Neuronal stem cell (in vitro differentiated cells): ENCODE data around the gene DBX1.

Experiments used
- DNase-seq: peaks from one replicate; pipeline ENCODE4 v3.0.0-alpha.2; 2013; ENCODE audit warnings: low spot score
- H2AFZ ChIP-seq: one replicate; pipeline ENCODE4 v1.6.1; 2013; ENCODE audit warnings: mild to moderate bottlenecking, low read length, inconsistent platforms
- H2AK5ac ChIP-seq: 2 replicates; pipeline ENCODE4 v1.6.1; 2013; ENCODE audit warnings: low read depth, mild to moderate bottlenecking, inconsistent platforms, low read length, moderate library complexity, mixed read lengths
- H2BK120ac ChIP-seq: 2 replicates; pipeline ENCODE4 v1.6.1; 2013; ENCODE audit warnings: low read depth, mild to moderate bottlenecking, inconsistent platforms, low read length, moderate library complexity, mixed read lengths
- H2BK12ac ChIP-seq: one replicate; pipeline ENCODE4 v1.6.1; 2013; ENCODE audit warnings: low read length, inconsistent platforms
- H2BK15ac ChIP-seq: 2 replicates; pipeline ENCODE4 v1.6.1; 2013; ENCODE audit warnings: mild to moderate bottlenecking, low read length, inconsistent platforms, mixed read lengths
- H2BK5ac ChIP-seq: one replicate; pipeline ENCODE4 v1.6.1; 2013; ENCODE audit warnings: inconsistent platforms, mild to moderate bottlenecking, low read length, moderate library complexity
- H3K14ac ChIP-seq: one replicate; pipeline ENCODE4 v1.6.1; 2013; ENCODE audit warnings: low read length, inconsistent platforms
- H3K18ac ChIP-seq: 2 replicates; pipeline ENCODE4 v1.6.1; 2013; ENCODE audit warnings: low read length, inconsistent platforms
- H3K23ac ChIP-seq: 2 replicates; pipeline ENCODE4 v1.6.1; 2013; ENCODE audit warnings: low read depth, mild to moderate bottlenecking, mixed read lengths, low read length, inconsistent platforms; ENCODE audit not compliant: poor library complexity
- H3K27ac ChIP-seq: replicated peaks from 3 replicates; pipeline ENCODE4 v1.5.1; 2013; ENCODE audit warnings: low read length, inconsistent platforms
- H3K27me3 ChIP-seq, 3 experiments: 2 replicates each; pipeline ENCODE4 v1.6.1; 2013; ENCODE audit warnings: low read length in 3 of 3, mild to moderate bottlenecking in 2 of 3, inconsistent platforms in 1 of 3, low read depth in 1 of 3, mixed read lengths in 1 of 3, moderate library complexity in 1 of 3; ENCODE audit not compliant: control insufficient read depth in 3 of 3, insufficient read depth in 3 of 3
- H3K36me3 ChIP-seq, 2 donors: replicated peaks in 1 of 2; 2 replicates each; pipeline ENCODE4 v1.6.1; 2013; ENCODE audit warnings: low read length in 2 of 2; ENCODE audit not compliant: control insufficient read depth in 2 of 2, insufficient read depth in 2 of 2
- H3K4ac ChIP-seq: 2 replicates; pipeline ENCODE4 v1.6.1; 2013; ENCODE audit warnings: inconsistent platforms, mild to moderate bottlenecking, low read length, moderate library complexity
- H3K4me1 ChIP-seq, 2 donors: 1 replicate in 1 of 2; 2 replicates in 1 of 2; pipeline ENCODE4 v1.6.1; 2013; ENCODE audit warnings: low read length in 2 of 2, low read depth in 1 of 2; ENCODE audit not compliant: control insufficient read depth in 2 of 2, insufficient read depth in 1 of 2
- H3K4me2 ChIP-seq: one replicate; pipeline ENCODE4 v1.6.1; 2013; ENCODE audit warnings: mild to moderate bottlenecking, low read length, inconsistent platforms; ENCODE audit not compliant: insufficient read depth, poor library complexity, severe bottlenecking
- H3K4me3 ChIP-seq, 2 donors: 2 replicates each; pipeline ENCODE4 v1.5.1; 2013; ENCODE audit warnings: low read length in 2 of 2, mild to moderate bottlenecking in 2 of 2, inconsistent platforms in 1 of 2, moderate library complexity in 1 of 2
- H3K79me1 ChIP-seq: one replicate; pipeline ENCODE4 v1.6.1; 2013; ENCODE audit warnings: low read depth, mild to moderate bottlenecking, inconsistent platforms, low read length, moderate library complexity
- H3K9ac ChIP-seq: one replicate; pipeline ENCODE4 v1.6.1; 2013; ENCODE audit warnings: mild to moderate bottlenecking, low read depth, low read length, inconsistent platforms; ENCODE audit not compliant: poor library complexity
- H3K9me3 ChIP-seq, 2 donors: replicated peaks in 1 of 2; 2 replicates each; pipeline versions ENCODE3 to v1.6.1; 2013; ENCODE audit warnings: low read length in 2 of 2, mild to moderate bottlenecking in 2 of 2, inconsistent platforms in 1 of 2, low read depth in 1 of 2, mixed read lengths in 1 of 2, moderate library complexity in 1 of 2; ENCODE audit not compliant: control insufficient read depth in 2 of 2, insufficient read depth in 1 of 2
- H4K8ac ChIP-seq: one replicate; pipeline ENCODE4 v1.6.1; 2013; ENCODE audit warnings: low read depth, mild to moderate bottlenecking, inconsistent platforms, low read length, moderate library complexity
- H4K91ac ChIP-seq: one replicate; pipeline ENCODE4 v1.6.1; 2013; ENCODE audit warnings: low read length, low read depth, mild to moderate bottlenecking, inconsistent platforms; ENCODE audit not compliant: poor library complexity
- WGBS, 2 donors: extraction: QIAGEN DNeasy Blood & Tissue Kit; methylation state at CpG; one replicate each; pipeline ENCODE4 v1.1.7; 2013; ENCODE audit warnings: missing lambda C conversion rate in 2 of 2, mixed read lengths in 1 of 2; ENCODE audit not compliant: insufficient read length in 2 of 2, insufficient replicate concordance in 1 of 2; ENCODE audit errors: extremely low coverage in 2 of 2; 5-methylcytosine and 5-hydroxymethylcytosine counted together

DBX1 gene

GRCh38 chr11:20161230-20161918 is 1.1 kb upstream of the DBX1 start:
- Histone ChIP-seq H3K14ac (no peak overlapping the region), H2BK12ac (no peak overlapping the region), H2BK15ac (no peak overlapping the region), H3K9me3 (no peaks in the 10 kb centered on the region), H3K18ac (peak overlapping the region; percentile 41), H3K27me3 (peaks cover 17 to 99% (median 44%) of the 10 kb centered on the region in 3 experiments), H3K23ac (no peak overlapping the region), H3K4me3 (peak overlapping the region in 1 of 2 donors; percentile 2), H4K91ac (no peak overlapping the region), H3K36me3 (no peaks in the 10 kb centered on the region), H3K9ac (no peak overlapping the region), H2BK120ac (no peak overlapping the region), H3K27ac (no peak overlapping the region), H4K8ac (no peak overlapping the region), H2AFZ (no peak overlapping the region), H3K79me1 (no peaks in the 10 kb centered on the region), H2AK5ac (no peak overlapping the region), H3K4ac (no peak overlapping the region), H3K4me2 (peak overlapping the region; percentile 29), H3K4me1 (peaks cover 10 to 42% of the 10 kb centered on the region in 2 donors), H2BK5ac (no peak overlapping the region)
- DNase-seq, result no peak
- no CpG with 5 or more reads among the region's 29 CpGs for WGBS, 2 donors

- H3K4me2 ChIP-seq, result peak overlapping the region; percentile 42
- H3K4me1 ChIP-seq, result peaks cover 10 to 36% of the 10 kb centered on the region in 2 donors
- H3K23ac ChIP-seq, result peak overlapping the region; percentile 29
- peaks cover 17 to 100% (median 42%) of the 10 kb centered on the region in 3 experiments for H3K27me3 ChIP-seq
- no peaks in the 10 kb centered on the region for H3K36me3 ChIP-seq
- peak overlapping the region; percentile 68 for H3K18ac ChIP-seq
- H2AFZ ChIP-seq, result no peak overlapping the region
- H3K4me3 ChIP-seq, result peak overlapping the region in 1 of 2 donors; percentile 9
- H3K79me1 ChIP-seq, result no peaks in the 10 kb centered on the region
- H3K4ac ChIP-seq, result no peak overlapping the region
- H4K8ac ChIP-seq, result no peak overlapping the region
- no peak overlapping the region for H3K14ac ChIP-seq
- WGBS, 2 donors, result no CpG with 5 or more reads among the region's 65 CpGs
- H3K27ac ChIP-seq, result no peak overlapping the region
- no peak overlapping the region for H2AK5ac ChIP-seq
- no peak for DNase-seq
- no peak overlapping the region for H3K9ac ChIP-seq
- no peaks in the 10 kb centered on the region for H3K9me3 ChIP-seq
- no peak overlapping the region for H2BK5ac ChIP-seq
- H2BK120ac ChIP-seq, result peak overlapping the region; percentile 61
- H2BK12ac ChIP-seq, result no peak overlapping the region
- no peak overlapping the region for H4K91ac ChIP-seq
- no peak overlapping the region for H2BK15ac ChIP-seq
Measured at GRCh38 chr11:20159466-20160381, 551 bp downstream of the DBX1 start.

- Histone ChIP-seq H2BK120ac (no peak overlapping the region), H4K91ac (no peak overlapping the region), H3K36me3 (no peaks in the 10 kb centered on the region), H3K23ac (no peak overlapping the region), H3K14ac (no peak overlapping the region), H2BK5ac (no peak overlapping the region), H2AK5ac (no peak overlapping the region), H3K4me3 (peak overlapping the region in 1 of 2 donors; percentile 18), H3K79me1 (no peaks in the 10 kb centered on the region), H3K18ac (no peak overlapping the region), H3K27ac (no peak overlapping the region), H3K4ac (no peak overlapping the region), H3K4me1 (peaks cover 7 to 38% of the 10 kb centered on the region in 2 donors), H3K27me3 (peaks cover 17 to 99% (median 42%) of the 10 kb centered on the region in 3 experiments), H4K8ac (no peak overlapping the region), H2BK15ac (no peak overlapping the region), H3K9ac (no peak overlapping the region), H3K9me3 (no peaks in the 10 kb centered on the region), H3K4me2 (no peak overlapping the region), H2BK12ac (no peak overlapping the region), H2AFZ (no peak overlapping the region)
- DNase-seq, result peak; percentile 88
- WGBS, 2 donors, result no CpG with 5 or more reads among the region's 33 CpGs
Measured at GRCh38 chr11:20158597-20159257, 1.5 kb downstream of the DBX1 start.
